ENCODE data around the gene RUSF1. TPM values are rescaled to one million over a fixed set of nuclear protein-coding genes. Genes with fewer than 3 reads are reported as not detected.

The RUSF1 gene
- total RNA-seq, 6 donors from 2014 or later: 46.8 to 132 (median 80.6) TPM

GRCh38 chr16:31475946-31476302 lies 32.3 kb downstream of the RUSF1 start:
- peak overlapping the region; percentile 8 to 95 (median 84) for H3K27ac ChIP-seq
- 79 to 82% methylated on average over 15 to 16 of the region's 26 CpGs for WGBS, 2 donors
- ATAC-seq (ENCODE audit: low FRiP score in 2 of 2): no peak

GRCh38 chr16:31474773-31475738 lies 33.1 kb downstream of the RUSF1 start:
- H3K9me3 ChIP-seq: no peaks in the 10 kb centered on the region
- H3K36me3 ChIP-seq: peaks cover 0 to 50% (median 14%) of the 10 kb centered on the region in 4 donors
- H3K4me3 ChIP-seq: no peak overlapping the region
- TF ChIP-seq POLR2AphosphoS5 (IDR thresholded peaks at IDR 0.05) (no peak), POLR2A (IDR thresholded peaks at IDR 0.05) (no peak), CTCF (IDR thresholded peaks at IDR 0.05) (no peak), EP300 (IDR thresholded peaks at IDR 0.05) (no peak)
- no peaks in the 10 kb centered on the region for H3K27me3 ChIP-seq
- WGBS, 2 donors: 89 to 94% methylated on average over 12 of the region's 12 CpGs
- no peak for ATAC-seq (ENCODE audit: low FRiP score in 2 of 2)
- peaks cover 21 to 59% (median 30%) of the 10 kb centered on the region in 4 donors for H3K4me1 ChIP-seq
- DNase-seq: no peak
- H3K27ac ChIP-seq: no peak overlapping the region

More at GRCh38 chr16:31475946-31476302, 32.3 kb downstream of the RUSF1 start:
- H3K4me1 ChIP-seq: peaks cover 21 to 54% (median 37%) of the 10 kb centered on the region in 4 donors
- no peaks in the 10 kb centered on the region for H3K27me3 ChIP-seq
- DNase-seq: peak; percentile 64 to 88
- H3K4me3 ChIP-seq: peak overlapping the region in 3 of 4 donors; percentile 46 to 60 (median 56)
- H3K9me3 ChIP-seq: no peaks in the 10 kb centered on the region
- H3K36me3 ChIP-seq: peaks cover 0 to 50% (median 14%) of the 10 kb centered on the region in 4 donors
- no peak for TF ChIP-seq POLR2A (IDR thresholded peaks at IDR 0.05)
- no peak for TF ChIP-seq POLR2AphosphoS5 (IDR thresholded peaks at IDR 0.05)
- no peak for TF ChIP-seq CTCF (IDR thresholded peaks at IDR 0.05)
- TF ChIP-seq EP300 (IDR thresholded peaks at IDR 0.05): no peak

- TF ChIP-seq POLR2AphosphoS5 (IDR thresholded peaks at IDR 0.05) (no peak), EP300 (IDR thresholded peaks at IDR 0.05) (no peak), POLR2A (IDR thresholded peaks at IDR 0.05) (no peak), CTCF (IDR thresholded peaks at IDR 0.05) (no peak)
- Histone ChIP-seq H3K4me3 (no peak overlapping the region), H3K4me1 (peaks cover 21 to 59% (median 30%) of the 10 kb centered on the region in 4 donors), H3K27ac (no peak overlapping the region), H3K9me3 (no peaks in the 10 kb centered on the region), H3K36me3 (peaks cover 0 to 50% (median 14%) of the 10 kb centered on the region in 4 donors), H3K27me3 (no peaks in the 10 kb centered on the region)
- DNase-seq: no peak
- no peak for ATAC-seq (ENCODE audit: low FRiP score in 2 of 2)
- 81 to 87% methylated on average over 12 of the region's 12 CpGs for WGBS, 2 donors
Observed at GRCh38 chr16:31474173-31474714, 33.9 kb downstream of the RUSF1 start.

GRCh38 chr16:31473264-31473984 lies 34.8 kb downstream of the RUSF1 start:
- WGBS, 2 donors: 91 to 93% methylated on average over 13 to 17 of the region's 17 CpGs
- no peaks in the 10 kb centered on the region for H3K9me3 ChIP-seq
- peaks cover 0 to 50% (median 14%) of the 10 kb centered on the region in 4 donors for H3K36me3 ChIP-seq
- H3K27ac ChIP-seq: peak overlapping the region in 2 of 4 donors; percentile 92 to 98
- DNase-seq: no peak
- no peaks in the 10 kb centered on the region for H3K27me3 ChIP-seq
- ATAC-seq (ENCODE audit: low FRiP score in 2 of 2): no peak
- H3K4me1 ChIP-seq: peaks cover 21 to 59% (median 30%) of the 10 kb centered on the region in 4 donors
- peak overlapping the region in 1 of 4 donors; percentile 68 for H3K4me3 ChIP-seq
- no peak for TF ChIP-seq CTCF (IDR thresholded peaks at IDR 0.05)
